H1 (cell line): ENCODE results near the gene YWHAG. TPM values are rescaled to one million over a fixed set of nuclear protein-coding genes. Genes with fewer than 3 reads are reported as not detected.

Source experiments
- BACH1 ChIP-seq: IDR thresholded peaks from 2 replicates; pipeline ENCODE4 v1.6.1; 2012; ENCODE audit warnings: low read length, improper control_type of control experiment
- CBX8 ChIP-seq: fragments of 300-800, 300-1000 bp; sonication (generic); IDR thresholded peaks from 2 replicates; pipeline ENCODE4 v1.7.1; 2016; ENCODE audit warnings: low read depth, low read length, borderline replicate concordance
- CTBP2 ChIP-seq: IDR thresholded peaks from 2 replicates; pipeline ENCODE4 v1.7.0; 2011; ENCODE audit warnings: borderline replicate concordance, mild to moderate bottlenecking, moderate library complexity, mixed read lengths, low read length; ENCODE audit not compliant: insufficient read depth, insufficient read length
- KDM1A ChIP-seq: fragments of 200-600, 300-600 bp; sonication (generic); IDR thresholded peaks from 2 replicates; pipeline ENCODE4 v1.7.1; 2016; ENCODE audit warnings: mild to moderate bottlenecking, low read length, borderline replicate concordance
- KDM5A ChIP-seq: fragments of 200-600 bp; IDR thresholded peaks from 2 replicates; pipeline ENCODE4 v1.7.1; 2012; ENCODE audit warnings: mild to moderate bottlenecking, low read length, inconsistent platforms, mixed read lengths
- PHF8 ChIP-seq: fragments of 200-600 bp; sonication (generic); conservative IDR thresholded peaks from 2 replicates; pipeline ENCODE4 v1.7.1; 2012; ENCODE audit warnings: low read depth, mild to moderate bottlenecking, inconsistent platforms, low read length, moderate library complexity
- RAD21 ChIP-seq, 2 experiments: IDR thresholded peaks in 1 of 2; conservative IDR thresholded peaks in 1 of 2; 2 replicates each; pipeline ENCODE4 v1.6.1; 2011; ENCODE audit warnings: low read depth in 2 of 2, low read length in 2 of 2, improper control_type of control experiment in 1 of 2, inconsistent platforms in 1 of 2, mild to moderate bottlenecking in 1 of 2, moderate library complexity in 1 of 2
- polyA plus RNA-seq, 7 experiments: library from polyadenylated mRNA; depleted of rRNA in 3 of 7; stranded (reverse) in 5 of 7; unstranded in 2 of 7; fragments of >200 nt in 5 of 7; fragments of 200-250 nt in 2 of 7; gene quantifications; 1 replicate in 5 of 7; 2 replicates in 1 of 7; 4 replicates in 1 of 7; pipeline versions ENCODE4 v1.2.1 to v1.2.3, GENCODE V29; 2011 to 2013; ENCODE audit warnings: missing spikeins in 2 of 7, mixed read lengths in 2 of 7
- total RNA-seq: library from RNA; stranded (reverse); fragmentation: NEBNext Ultra II Directional; extraction: Animal tissue kit (Norgen Biotek cat#: 25700); gene quantifications from 2 replicates; pipeline ENCODE4 v1.2.1, GENCODE V29; 2021

Gene YWHAG
- total and polyA plus RNA-seq, 2 of the 8 experiments (the other 6 are each of a cell fraction or from before 2014, with no cell fraction given), result 57.2 to 241 TPM

DNA sequence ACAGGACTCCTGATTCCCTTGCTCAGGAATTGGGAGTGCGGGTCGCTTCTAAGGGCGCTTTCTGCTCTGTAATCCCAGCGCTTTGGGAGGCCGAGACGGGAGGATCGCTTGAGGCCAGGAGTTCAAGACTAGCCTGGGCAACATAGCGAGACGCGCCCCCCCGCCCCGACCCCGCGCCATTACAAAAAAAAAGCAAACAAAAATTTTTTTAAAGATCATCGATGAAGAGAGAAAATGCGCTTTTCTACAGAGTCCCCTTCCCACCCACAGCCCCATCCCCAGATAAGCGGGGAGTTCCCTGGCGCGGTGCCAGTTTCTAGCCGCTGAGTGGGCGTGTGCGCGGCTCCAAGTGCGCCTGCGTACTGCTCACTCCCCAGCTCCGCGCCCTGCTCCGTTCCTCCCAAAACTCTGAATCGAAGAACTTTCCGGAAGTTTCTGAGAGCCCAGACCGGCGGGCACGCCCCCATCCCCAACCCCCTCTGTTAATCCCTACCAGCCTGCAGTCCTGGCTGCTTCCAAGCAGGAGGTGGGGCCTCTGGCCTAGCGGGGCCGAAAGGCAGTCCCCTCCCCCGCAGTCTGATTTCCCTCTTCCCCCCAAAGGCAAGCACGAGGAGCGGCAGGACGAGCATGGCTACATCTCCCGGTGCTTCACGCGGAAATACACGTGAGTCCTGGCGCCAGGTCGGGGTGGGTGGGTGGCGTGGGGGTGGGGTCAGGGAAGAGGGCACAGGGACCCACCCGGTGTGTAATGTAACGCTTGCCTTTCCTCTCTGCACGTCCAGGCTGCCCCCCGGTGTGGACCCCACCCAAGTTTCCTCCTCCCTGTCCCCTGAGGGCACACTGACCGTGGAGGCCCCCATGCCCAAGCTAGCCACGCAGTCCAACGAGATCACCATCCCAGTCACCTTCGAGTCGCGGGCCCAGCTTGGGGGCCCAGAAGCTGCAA lies 55.3 kb downstream of the YWHAG start (continued):
- TF ChIP-seq RAD21 (IDR thresholded peaks at IDR 0.05 in 1 of 2, conservative IDR thresholded peaks at IDR 0.05 in 1 of 2; ENCODE audit: low read depth in 2 of 2, low read length in 2 of 2) (peak in 1 of 2 experiments; percentile 21; a peak in 2 of 4 replicates), KDM5A (no peak), BACH1 (no peak), CTBP2 (peak; percentile 82), KDM1A (peak; percentile 56; the same call in 1 of the 2 replicates), CBX8 (no peak), PHF8 (no peak; the same call in 1 of the 2 replicates)
- TF ChIP-seq, all 59 proteins: peak for 22
